ENCODE data around the gene SPO11.

DNA sequence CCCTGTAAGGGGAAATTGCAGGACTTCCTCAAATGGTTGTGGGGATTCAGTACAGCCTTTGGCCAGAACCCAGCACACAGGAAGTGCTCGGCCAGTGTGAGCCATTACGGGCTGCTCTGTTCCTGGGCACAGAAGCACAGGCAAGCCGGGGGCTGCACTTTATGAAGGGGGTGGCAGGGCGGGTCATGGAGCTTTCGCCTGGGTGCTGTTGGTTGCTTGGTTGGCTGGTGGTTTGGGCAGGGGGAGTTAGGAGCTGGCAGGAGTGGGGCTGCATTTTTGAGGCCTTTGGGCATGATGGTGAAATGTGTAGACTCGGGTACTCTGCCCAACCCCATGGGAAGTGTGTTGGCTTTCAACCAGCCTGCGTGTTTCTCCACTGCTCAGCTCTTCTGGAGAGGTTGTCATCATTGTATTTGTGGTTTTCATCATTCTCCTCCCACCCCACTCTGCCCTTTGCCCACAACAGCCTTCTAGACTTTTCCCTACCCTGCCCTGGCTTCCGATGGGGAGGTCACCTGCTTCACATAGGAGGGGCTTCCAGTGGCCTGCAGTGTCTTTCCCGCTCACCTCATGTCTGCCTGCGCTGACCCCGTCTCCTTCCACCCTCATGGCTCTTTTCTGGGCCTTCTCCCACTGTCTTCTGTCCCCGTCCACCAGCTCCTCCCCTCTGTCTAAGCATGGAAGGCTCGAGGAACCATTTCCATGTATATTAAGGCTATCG is 45.5 kb downstream of the SPO11 start:
- TF ChIP-seq, protein P1, sequence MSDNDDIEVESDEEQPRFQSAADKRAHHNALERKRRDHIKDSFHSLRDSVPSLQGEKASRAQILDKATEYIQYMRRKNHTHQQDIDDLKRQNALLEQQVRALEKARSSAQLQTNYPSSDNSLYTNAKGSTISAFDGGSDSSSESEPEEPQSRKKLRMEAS (IDR thresholded peaks at IDR 0.05) = no peak
- TF ChIP-seq ZNF274 (IDR thresholded peaks at IDR 0.05; ENCODE audit: low read depth, low read length) = no peak
- TF ChIP-seq POLR2A (IDR thresholded peaks at IDR 0.05; ENCODE audit: borderline replicate concordance, extremely low read depth, insufficient read depth, insufficient read length) = no peak
- TF ChIP-seq, protein P2, sequence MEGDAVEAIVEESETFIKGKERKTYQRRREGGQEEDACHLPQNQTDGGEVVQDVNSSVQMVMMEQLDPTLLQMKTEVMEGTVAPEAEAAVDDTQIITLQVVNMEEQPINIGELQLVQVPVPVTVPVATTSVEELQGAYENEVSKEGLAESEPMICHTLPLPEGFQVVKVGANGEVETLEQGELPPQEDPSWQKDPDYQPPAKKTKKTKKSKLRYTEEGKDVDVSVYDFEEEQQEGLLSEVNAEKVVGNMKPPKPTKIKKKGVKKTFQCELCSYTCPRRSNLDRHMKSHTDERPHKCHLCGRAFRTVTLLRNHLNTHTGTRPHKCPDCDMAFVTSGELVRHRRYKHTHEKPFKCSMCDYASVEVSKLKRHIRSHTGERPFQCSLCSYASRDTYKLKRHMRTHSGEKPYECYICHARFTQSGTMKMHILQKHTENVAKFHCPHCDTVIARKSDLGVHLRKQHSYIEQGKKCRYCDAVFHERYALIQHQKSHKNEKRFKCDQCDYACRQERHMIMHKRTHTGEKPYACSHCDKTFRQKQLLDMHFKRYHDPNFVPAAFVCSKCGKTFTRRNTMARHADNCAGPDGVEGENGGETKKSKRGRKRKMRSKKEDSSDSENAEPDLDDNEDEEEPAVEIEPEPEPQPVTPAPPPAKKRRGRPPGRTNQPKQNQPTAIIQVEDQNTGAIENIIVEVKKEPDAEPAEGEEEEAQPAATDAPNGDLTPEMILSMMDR (IDR thresholded peaks at IDR 0.05 in 2 of 3, conservative IDR thresholded peaks at IDR 0.05 in 1 of 3; ENCODE audit: borderline replicate concordance in 1 of 3, insufficient read depth in 1 of 3, low read depth in 2 of 3, low read length in 2 of 3) = no peak
- TF ChIP-seq, protein P3, sequence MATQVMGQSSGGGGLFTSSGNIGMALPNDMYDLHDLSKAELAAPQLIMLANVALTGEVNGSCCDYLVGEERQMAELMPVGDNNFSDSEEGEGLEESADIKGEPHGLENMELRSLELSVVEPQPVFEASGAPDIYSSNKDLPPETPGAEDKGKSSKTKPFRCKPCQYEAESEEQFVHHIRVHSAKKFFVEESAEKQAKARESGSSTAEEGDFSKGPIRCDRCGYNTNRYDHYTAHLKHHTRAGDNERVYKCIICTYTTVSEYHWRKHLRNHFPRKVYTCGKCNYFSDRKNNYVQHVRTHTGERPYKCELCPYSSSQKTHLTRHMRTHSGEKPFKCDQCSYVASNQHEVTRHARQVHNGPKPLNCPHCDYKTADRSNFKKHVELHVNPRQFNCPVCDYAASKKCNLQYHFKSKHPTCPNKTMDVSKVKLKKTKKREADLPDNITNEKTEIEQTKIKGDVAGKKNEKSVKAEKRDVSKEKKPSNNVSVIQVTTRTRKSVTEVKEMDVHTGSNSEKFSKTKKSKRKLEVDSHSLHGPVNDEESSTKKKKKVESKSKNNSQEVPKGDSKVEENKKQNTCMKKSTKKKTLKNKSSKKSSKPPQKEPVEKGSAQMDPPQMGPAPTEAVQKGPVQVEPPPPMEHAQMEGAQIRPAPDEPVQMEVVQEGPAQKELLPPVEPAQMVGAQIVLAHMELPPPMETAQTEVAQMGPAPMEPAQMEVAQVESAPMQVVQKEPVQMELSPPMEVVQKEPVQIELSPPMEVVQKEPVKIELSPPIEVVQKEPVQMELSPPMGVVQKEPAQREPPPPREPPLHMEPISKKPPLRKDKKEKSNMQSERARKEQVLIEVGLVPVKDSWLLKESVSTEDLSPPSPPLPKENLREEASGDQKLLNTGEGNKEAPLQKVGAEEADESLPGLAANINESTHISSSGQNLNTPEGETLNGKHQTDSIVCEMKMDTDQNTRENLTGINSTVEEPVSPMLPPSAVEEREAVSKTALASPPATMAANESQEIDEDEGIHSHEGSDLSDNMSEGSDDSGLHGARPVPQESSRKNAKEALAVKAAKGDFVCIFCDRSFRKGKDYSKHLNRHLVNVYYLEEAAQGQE (IDR thresholded peaks at IDR 0.05; ENCODE audit: low read depth) = no peak
- TF ChIP-seq FOSL1 (IDR thresholded peaks at IDR 0.05; ENCODE audit: low read depth) = no peak
- TF ChIP-seq EZH2 (IDR thresholded peaks at IDR 0.05) = no peak
- no peak for TF ChIP-seq SP1 (IDR thresholded peaks at IDR 0.05; ENCODE audit: low read depth)
- TF ChIP-seq SRF (IDR thresholded peaks at IDR 0.05; ENCODE audit: low read depth) = no peak
- no peak for TF ChIP-seq ZFX (IDR thresholded peaks at IDR 0.05)
- TF ChIP-seq SIN3A (IDR thresholded peaks at IDR 0.05; ENCODE audit: low read depth) = no peak
- no peak for TF ChIP-seq EZH2phosphoT487 (IDR thresholded peaks at IDR 0.05; ENCODE audit: borderline replicate concordance)
- no peak for TF ChIP-seq RAD21 (IDR thresholded peaks at IDR 0.05; ENCODE audit: low read depth)
- TF ChIP-seq JUND (IDR thresholded peaks at IDR 0.05) = no peak
